BE2C (cell line): ENCODE data around the gene WIPF1. TPM values are rescaled to one million over a fixed set of nuclear protein-coding genes. Genes with fewer than 3 reads are reported as not detected.

Experiments used
- DNase-seq: peaks from one replicate; pipeline ENCODE4 v3.0.0-alpha.2; 2020
- H3K27me3 ChIP-seq: fragments of 250-450 bp; sonication (Bioruptor Pico); 2 replicates; pipeline ENCODE4 v1.5.1; 2020; ENCODE audit warnings: mild to moderate bottlenecking
- H3K36me3 ChIP-seq: fragments of 250-450 bp; sonication (Bioruptor Pico); 2 replicates; pipeline ENCODE4 v1.5.1; 2020; ENCODE audit warnings: mild to moderate bottlenecking
- H3K4me1 ChIP-seq: fragments of 250-450 bp; sonication (Bioruptor Pico); 2 replicates; pipeline ENCODE4 v1.5.1; 2020
- H3K4me3 ChIP-seq: 2 replicates; pipeline ENCODE4 v1.5.1; 2011; ENCODE audit warnings: low read depth, low read length
- H3K9me3 ChIP-seq: fragments of 250-450 bp; sonication (Bioruptor Pico); 2 replicates; pipeline ENCODE4 v1.5.1; 2020
- CTCF ChIP-seq: IDR thresholded peaks from 2 replicates; pipeline ENCODE4 v1.5.1; 2012; ENCODE audit warnings: mild to moderate bottlenecking, low read depth, low read length
- polyA plus RNA-seq: library from polyadenylated mRNA; unstranded; fragments of >200 nt; gene quantifications from one replicate; pipeline ENCODE4 v1.2.1, GENCODE V29; 2012; ENCODE audit warnings: low read depth, missing spikeins; ENCODE audit not compliant: insufficient read length, insufficient read depth

The WIPF1 gene
- 7.4 TPM for polyA plus RNA-seq

- no peaks in the 10 kb centered on the region for H3K4me1 ChIP-seq
- TF ChIP-seq CTCF, result no peak
- DNase-seq, result no peak
- no peaks in the 10 kb centered on the region for H3K27me3 ChIP-seq
- H3K9me3 ChIP-seq, result no peaks in the 10 kb centered on the region
- H3K4me3 ChIP-seq, result no peak within 1 kb of the TSS
- no peaks in the 10 kb centered on the region for H3K36me3 ChIP-seq
Measured at GRCh38 chr2:174597345-174598047, at the start of gene WIPF1. TSS of gene WIPF1 (minus strand) at chr2:174597804. CDS start at chr2:174585573, 12,231 bp downstream.

GRCh38 chr2:174645296-174645695 lies 47.7 kb upstream of the WIPF1 start:
- H3K27me3 ChIP-seq, result no peaks in the 10 kb centered on the region
- no peaks in the 10 kb centered on the region for H3K4me1 ChIP-seq
- no peaks in the 10 kb centered on the region for H3K36me3 ChIP-seq
- no peaks in the 10 kb centered on the region for H3K9me3 ChIP-seq
- no peak for DNase-seq
- no peak for TF ChIP-seq CTCF
- no peak overlapping the region for H3K4me3 ChIP-seq

DNA sequence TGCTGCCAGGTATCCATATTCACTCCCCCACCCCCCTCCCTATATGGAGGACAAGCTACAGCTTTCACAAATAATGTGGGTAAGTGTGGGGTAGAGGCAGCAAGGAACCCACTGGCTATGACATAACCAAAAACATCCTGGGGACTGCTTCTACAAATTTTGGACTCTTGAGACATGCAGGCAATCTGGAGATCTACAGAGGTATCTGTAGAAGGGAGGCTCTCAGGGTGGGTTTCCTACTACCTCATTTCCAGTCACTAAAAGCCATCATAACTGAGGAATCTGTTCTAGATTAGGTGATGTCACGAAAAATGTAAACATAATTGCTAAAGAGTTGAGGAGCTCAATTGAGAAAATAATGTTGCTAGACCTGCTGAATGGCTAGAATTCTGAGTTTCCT lies 46.8 kb upstream of the WIPF1 start:
- no peaks in the 10 kb centered on the region for H3K4me1 ChIP-seq
- no peak overlapping the region for H3K4me3 ChIP-seq
- TF ChIP-seq CTCF, result no peak
- no peaks in the 10 kb centered on the region for H3K36me3 ChIP-seq
- no peak for DNase-seq
- H3K9me3 ChIP-seq, result no peaks in the 10 kb centered on the region
- H3K27me3 ChIP-seq, result no peaks in the 10 kb centered on the region

DNA sequence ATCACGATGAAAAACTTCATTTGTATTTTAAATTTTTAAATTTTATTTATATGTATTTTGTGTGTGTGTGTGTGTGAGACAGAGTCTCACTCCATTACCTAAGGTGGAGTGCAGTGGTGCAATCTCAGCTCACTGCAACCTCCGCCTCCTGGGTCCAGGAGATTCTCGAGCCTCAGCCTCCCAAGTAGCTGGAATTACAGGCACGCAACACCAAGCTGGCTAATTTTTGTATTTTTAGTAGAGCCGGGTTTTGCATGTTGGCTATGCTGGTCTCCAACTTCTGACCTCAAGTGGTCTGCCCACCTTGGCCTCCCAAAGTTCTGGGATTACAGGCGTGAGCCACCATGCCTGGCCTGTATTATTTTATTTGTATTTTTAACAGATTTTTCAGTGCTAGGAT lies 45.8 kb upstream of the WIPF1 start:
- Histone ChIP-seq H3K4me3 (no peak overlapping the region), H3K36me3 (no peaks in the 10 kb centered on the region), H3K9me3 (no peaks in the 10 kb centered on the region), H3K27me3 (no peaks in the 10 kb centered on the region), H3K4me1 (no peaks in the 10 kb centered on the region)
- no peak for TF ChIP-seq CTCF
- DNase-seq, result no peak

DNA sequence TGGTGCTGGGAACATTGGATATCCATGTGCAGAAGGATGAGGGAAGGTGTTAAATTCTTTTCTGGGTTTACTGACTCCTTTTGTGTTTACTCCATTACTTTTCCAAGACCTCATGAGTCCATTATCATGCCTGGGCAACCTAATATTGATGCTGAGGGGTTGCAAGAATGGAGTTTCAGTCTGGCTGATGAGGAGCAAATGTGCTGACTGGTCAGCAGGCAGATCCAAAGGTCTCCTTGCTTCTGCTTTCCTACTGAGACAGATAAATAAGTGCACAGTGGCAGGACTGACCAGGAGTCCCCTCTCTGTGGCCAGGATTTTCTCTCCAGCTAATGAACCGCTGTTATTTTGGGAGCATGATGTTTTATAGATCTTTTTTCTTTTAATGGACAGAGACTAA lies 43.6 kb upstream of the WIPF1 start:
- Histone ChIP-seq H3K4me3 (no peak overlapping the region), H3K9me3 (no peaks in the 10 kb centered on the region), H3K4me1 (no peaks in the 10 kb centered on the region), H3K36me3 (no peaks in the 10 kb centered on the region), H3K27me3 (no peaks in the 10 kb centered on the region)
- no peak for DNase-seq
- TF ChIP-seq CTCF, result no peak

- Histone ChIP-seq H3K27me3 (no peaks in the 10 kb centered on the region), H3K36me3 (no peaks in the 10 kb centered on the region), H3K4me1 (no peaks in the 10 kb centered on the region; the same call in 1 of the 2 replicates), H3K9me3 (no peaks in the 10 kb centered on the region), H3K4me3 (no peak overlapping the region)
- DNase-seq, result no peak
- TF ChIP-seq CTCF, result no peak
Measured at GRCh38 chr2:174636987-174637386, 39.4 kb upstream of the WIPF1 start.
